Measurements from ENCODE around the gene ABO. TPM values are rescaled to one million over a fixed set of nuclear protein-coding genes. Genes with fewer than 3 reads are reported as not detected.

ABO gene
- total and polyA plus RNA-seq, 9 donors: 16.0 to 27.7 (median 21.1) TPM

DNA sequence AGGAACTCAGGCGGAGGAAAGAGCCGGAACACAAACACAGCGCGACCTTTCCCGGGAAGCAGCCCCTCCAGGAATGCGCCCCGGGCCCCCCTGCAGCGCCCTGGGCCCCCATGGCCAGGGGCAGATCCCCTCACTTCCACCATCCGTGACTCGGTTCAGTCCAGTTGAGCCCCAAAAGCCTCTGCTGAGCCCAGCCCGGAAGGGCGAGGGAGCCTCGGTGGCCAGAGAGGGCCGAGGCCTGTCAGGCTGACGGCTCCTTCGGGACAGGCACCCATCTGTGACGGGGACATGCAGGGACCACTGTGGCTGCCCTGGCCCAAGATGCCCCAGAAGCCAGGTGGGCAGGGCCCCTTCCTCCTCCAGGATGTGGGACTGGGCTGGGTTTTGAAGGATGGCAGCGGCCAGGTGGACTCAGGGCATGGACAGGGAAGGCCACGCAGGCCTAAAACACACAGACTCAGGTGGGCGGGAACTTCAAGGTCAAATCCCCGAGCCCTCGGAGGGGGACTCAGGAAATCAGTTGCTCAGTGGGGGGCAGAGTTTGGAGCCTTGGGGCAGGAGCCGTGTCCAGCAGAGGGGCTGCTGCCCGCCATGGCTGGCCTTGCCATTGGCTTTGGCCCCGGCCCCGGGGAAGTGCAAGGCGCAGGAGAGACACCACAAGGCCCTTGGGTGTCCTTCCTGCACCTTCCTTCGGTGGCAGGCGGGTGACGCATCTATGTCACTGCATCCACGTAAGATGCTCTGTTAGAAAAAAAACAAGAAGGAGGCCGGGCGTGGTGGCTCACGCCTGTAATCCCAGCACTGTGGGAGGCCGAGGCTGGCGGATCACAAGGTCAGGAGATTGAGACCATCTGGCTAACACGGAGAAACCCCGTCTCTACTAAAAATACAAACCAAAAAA is 29.7 kb upstream of the ABO start:
- Histone ChIP-seq H3K27me3 (no peaks in the 10 kb centered on the region), H3K4me3 (no peak overlapping the region), H3K36me3 (no peaks in the 10 kb centered on the region), H3K27ac (no peak overlapping the region), H3K9me3 (no peaks in the 10 kb centered on the region), H3K4me1 (ENCODE audit: insufficient read depth) (no peaks in the 10 kb centered on the region)
- no peak for DNase-seq
- WGBS, 3 donors: 78 to 82% (median 79%) methylated on average over 37 to 38 of the region's 38 CpGs
- TF ChIP-seq POLR2A (IDR thresholded peaks at IDR 0.05): no peak
- TF ChIP-seq EP300 (IDR thresholded peaks at IDR 0.05): no peak
- TF ChIP-seq, protein P1, sequence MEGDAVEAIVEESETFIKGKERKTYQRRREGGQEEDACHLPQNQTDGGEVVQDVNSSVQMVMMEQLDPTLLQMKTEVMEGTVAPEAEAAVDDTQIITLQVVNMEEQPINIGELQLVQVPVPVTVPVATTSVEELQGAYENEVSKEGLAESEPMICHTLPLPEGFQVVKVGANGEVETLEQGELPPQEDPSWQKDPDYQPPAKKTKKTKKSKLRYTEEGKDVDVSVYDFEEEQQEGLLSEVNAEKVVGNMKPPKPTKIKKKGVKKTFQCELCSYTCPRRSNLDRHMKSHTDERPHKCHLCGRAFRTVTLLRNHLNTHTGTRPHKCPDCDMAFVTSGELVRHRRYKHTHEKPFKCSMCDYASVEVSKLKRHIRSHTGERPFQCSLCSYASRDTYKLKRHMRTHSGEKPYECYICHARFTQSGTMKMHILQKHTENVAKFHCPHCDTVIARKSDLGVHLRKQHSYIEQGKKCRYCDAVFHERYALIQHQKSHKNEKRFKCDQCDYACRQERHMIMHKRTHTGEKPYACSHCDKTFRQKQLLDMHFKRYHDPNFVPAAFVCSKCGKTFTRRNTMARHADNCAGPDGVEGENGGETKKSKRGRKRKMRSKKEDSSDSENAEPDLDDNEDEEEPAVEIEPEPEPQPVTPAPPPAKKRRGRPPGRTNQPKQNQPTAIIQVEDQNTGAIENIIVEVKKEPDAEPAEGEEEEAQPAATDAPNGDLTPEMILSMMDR (IDR thresholded peaks at IDR 0.05): no peak
- intact Hi-C loops (cut with DNase I): no loop called here

DNA sequence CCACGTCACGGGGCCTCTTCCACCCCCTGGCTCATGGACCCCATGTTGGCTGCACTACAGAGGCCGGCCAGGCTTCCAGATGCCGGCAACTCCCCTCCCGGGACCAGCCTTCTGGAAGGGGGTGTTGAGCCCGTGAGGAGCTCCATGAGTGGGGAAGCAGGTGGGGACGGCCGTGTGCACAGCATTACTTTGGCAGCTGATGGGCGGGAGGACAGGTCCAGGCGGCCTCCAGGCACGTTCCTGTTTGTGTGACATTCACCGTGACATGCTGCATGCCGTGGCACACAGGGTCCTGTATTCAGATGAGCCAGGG is 29.1 kb upstream of the ABO start:
- Histone ChIP-seq H3K27ac (no peak overlapping the region), H3K36me3 (no peaks in the 10 kb centered on the region), H3K4me1 (ENCODE audit: insufficient read depth) (no peaks in the 10 kb centered on the region), H3K9me3 (no peaks in the 10 kb centered on the region), H3K4me3 (no peak overlapping the region), H3K27me3 (no peaks in the 10 kb centered on the region)
- TF ChIP-seq POLR2A (IDR thresholded peaks at IDR 0.05) (no peak), EP300 (IDR thresholded peaks at IDR 0.05) (no peak)
- TF ChIP-seq, protein P1 (IDR thresholded peaks at IDR 0.05): no peak
- intact Hi-C loops (cut with DNase I): no loop called here
- no peak for DNase-seq
- 61 to 68% (median 64%) methylated on average over 12 to 13 of the region's 13 CpGs for WGBS, 3 donors

DNA sequence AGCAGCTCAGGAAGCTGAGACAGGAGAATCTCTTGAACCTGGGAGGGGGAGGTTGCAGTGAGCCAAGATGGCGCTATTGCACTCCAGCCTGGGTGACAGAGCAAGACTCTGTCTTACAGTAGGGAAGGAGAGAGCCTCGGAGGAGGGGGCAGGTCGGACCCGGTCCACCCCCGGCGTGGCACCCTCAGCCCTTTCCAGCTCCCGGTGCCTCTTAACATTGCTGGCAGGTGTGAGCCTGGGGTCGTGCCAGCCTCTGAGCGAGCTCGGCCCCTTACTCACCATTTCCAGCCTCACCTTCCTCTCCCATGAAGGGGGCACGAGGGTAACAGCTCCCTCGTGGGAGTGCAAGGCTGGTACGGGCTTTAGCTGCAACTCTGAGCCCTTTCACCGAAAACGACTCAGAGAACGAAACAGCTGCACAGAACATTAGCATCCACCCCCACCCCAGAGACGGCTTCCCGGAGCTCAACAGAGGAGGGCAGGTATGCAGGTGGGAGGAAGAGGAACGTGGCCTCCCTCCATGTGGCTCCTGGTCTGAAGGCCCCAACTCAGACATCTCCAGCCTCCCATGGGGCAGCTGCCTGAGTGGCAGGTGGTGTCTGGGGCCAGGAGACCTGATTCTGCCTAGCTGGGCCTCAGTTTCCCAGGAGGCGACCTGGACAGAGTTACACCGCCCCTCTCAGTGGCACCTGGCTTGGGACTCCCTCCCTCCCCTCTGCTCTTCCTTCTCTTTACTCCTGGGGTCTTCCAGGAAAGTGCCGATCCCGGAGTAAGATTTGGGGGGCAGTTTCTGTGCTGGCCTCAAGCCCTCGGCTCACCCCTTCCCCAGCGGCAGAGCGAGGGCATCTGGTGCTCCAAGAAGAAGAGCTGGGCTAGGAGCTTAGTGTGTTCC is 28.5 kb upstream of the ABO start:
- WGBS, 3 donors: 59 to 65% (median 62%) methylated on average over 26 of the region's 26 CpGs
- H3K27ac ChIP-seq: no peak overlapping the region

More for the DNA sequence above, 28.5 kb upstream of the ABO start:
- H3K4me1 ChIP-seq (ENCODE audit: insufficient read depth): no peaks in the 10 kb centered on the region
- intact Hi-C loops (cut with DNase I): no loop called here
- TF ChIP-seq EP300 (IDR thresholded peaks at IDR 0.05) (no peak), POLR2A (IDR thresholded peaks at IDR 0.05) (no peak)
- TF ChIP-seq, protein P1 (IDR thresholded peaks at IDR 0.05): no peak
- no peaks in the 10 kb centered on the region for H3K9me3 ChIP-seq
- no peak overlapping the region for H3K4me3 ChIP-seq
- no peaks in the 10 kb centered on the region for H3K27me3 ChIP-seq
- DNase-seq: no peak
- H3K36me3 ChIP-seq: no peaks in the 10 kb centered on the region

All from ovary (tissue), 9 donors.